Fibroblast of the aortic adventitia (primary cell): ENCODE results near the gene CCDC149. TPM values are rescaled to one million over a fixed set of nuclear protein-coding genes. Genes with fewer than 3 reads are reported as not detected.

Source experiments
- DNase-seq: peaks from one replicate; pipeline ENCODE4 v3.0.0-alpha.2; 2010; ENCODE audit warnings: low read depth
- H3K4me3 ChIP-seq: 2 replicates; pipeline ENCODE4 v1.5.1; 2011; ENCODE audit warnings: low read depth, mild to moderate bottlenecking, control low read depth, low read length, moderate library complexity
- CTCF ChIP-seq: IDR thresholded peaks from 2 replicates; pipeline ENCODE4 v1.5.1; 2011; ENCODE audit warnings: mild to moderate bottlenecking, low read length, control low read depth, inconsistent platforms; ENCODE audit not compliant: insufficient read depth
- total RNA-seq: library from RNA; depleted of rRNA; stranded (reverse); fragments of >200 nt; gene quantifications from 2 replicates; pipeline ENCODE4 v1.2.3, GENCODE V29; 2012; ENCODE audit warnings: low replicate concordance

CCDC149 gene
- total RNA-seq, 1 donor, result 18.3 TPM

GRCh38 chr4:24836661-24837242 is 76.1 kb downstream of the CCDC149 start:
- no peak overlapping the region for H3K4me3 ChIP-seq
- no peak for DNase-seq
- TF ChIP-seq CTCF, result no peak

- DNase-seq, result no peak
- no peak for TF ChIP-seq CTCF
- no peak overlapping the region for H3K4me3 ChIP-seq
Measured at GRCh38 chr4:24835696-24836095, 77.1 kb downstream of the CCDC149 start.

- no peak for TF ChIP-seq CTCF
- DNase-seq, result no peak
- H3K4me3 ChIP-seq, result no peak overlapping the region
Measured at GRCh38 chr4:24831637-24832036, 81.2 kb downstream of the CCDC149 start.

GRCh38 chr4:24824720-24825119 is 88.1 kb downstream of the CCDC149 start:
- no peak for DNase-seq
- TF ChIP-seq CTCF, result no peak
- H3K4me3 ChIP-seq, result no peak overlapping the region

GRCh38 chr4:24820541-24820940 is 92.3 kb downstream of the CCDC149 start:
- no peak for DNase-seq
- TF ChIP-seq CTCF, result no peak
- no peak overlapping the region for H3K4me3 ChIP-seq

GRCh38 chr4:24816797-24817196 is 96.0 kb downstream of the CCDC149 start:
- H3K4me3 ChIP-seq, result no peak overlapping the region
- TF ChIP-seq CTCF, result no peak
- no peak for DNase-seq

GRCh38 chr4:24813732-24814131 is 99.1 kb downstream of the CCDC149 start:
- DNase-seq, result no peak

More at GRCh38 chr4:24813732-24814131, 99.1 kb downstream of the CCDC149 start:
- no peak overlapping the region for H3K4me3 ChIP-seq
- TF ChIP-seq CTCF, result no peak
